GM18868 (cell line): ENCODE results near the gene SLC1A7.

Source experiments
- ATAC-seq: cut with Tn5 transposase; IDR thresholded peaks from one replicate; pipeline ENCODE4 v1.9.1; 2021; ENCODE audit warnings: mild to moderate bottlenecking, moderate library complexity; ENCODE audit not compliant: unreplicated experiment

The SLC1A7 gene

DNA sequence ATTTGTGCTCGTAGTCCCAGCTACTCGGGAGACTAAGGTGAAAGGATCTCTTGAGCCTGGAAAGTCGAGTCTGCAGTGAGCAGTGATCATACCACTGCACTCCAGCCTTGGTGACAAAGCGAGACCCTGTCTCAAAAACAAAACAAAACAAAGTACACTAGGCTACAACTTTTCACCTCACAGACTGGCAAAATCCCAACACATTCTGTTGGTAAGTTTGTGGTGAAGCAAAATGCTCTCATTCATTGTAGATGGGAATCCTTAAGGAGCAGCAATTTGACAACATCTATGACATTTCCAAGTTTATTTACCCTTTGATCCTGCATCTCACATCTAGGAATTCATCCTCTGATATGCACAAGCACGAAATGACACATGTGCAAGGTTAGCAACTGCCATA is 20.2 kb upstream of the SLC1A7 start:
- no peak for ATAC-seq

DNA sequence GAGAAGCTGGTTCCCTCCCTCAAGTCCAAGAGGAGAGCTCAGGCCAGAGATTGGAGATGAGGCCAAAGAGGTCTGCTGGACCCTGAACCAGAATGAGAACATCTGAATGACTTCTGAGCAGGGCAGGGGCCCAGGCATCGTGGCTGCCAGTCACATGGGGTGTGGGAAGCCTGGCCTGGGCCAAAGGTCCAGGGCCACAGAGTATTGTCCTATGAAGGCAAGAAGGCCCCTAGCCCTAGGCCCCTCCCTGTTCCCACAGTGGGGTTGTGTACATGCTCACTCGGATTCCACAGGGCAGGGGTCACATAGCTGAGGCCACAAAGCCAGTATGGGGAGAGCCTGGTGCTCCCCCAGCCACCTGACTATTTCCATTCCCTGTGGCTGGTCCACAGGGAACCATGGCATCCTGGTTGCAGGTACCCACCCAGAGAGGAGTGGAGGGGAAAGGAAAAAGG is 18.5 kb upstream of the SLC1A7 start:
- ATAC-seq, result no peak

DNA sequence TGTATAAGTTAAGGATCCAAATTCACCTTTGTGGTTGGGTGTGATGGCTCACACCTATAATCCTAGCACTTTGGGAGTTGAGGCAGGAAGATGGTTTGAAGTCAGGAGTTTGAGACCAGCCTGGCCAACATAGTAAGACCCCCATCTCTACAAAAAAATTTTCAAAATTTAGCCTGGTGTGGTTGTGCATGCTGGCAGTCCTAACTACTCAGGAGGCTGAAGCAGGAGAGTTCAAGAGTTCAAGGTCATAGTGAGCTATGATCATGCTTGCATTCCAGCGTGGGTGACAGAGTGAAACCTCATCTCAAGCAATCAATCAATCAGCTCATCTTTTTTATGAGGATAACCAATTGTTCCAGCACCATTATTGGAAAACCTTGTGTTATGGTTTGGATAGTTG is 16.5 kb upstream of the SLC1A7 start:
- ATAC-seq, result no peak

DNA sequence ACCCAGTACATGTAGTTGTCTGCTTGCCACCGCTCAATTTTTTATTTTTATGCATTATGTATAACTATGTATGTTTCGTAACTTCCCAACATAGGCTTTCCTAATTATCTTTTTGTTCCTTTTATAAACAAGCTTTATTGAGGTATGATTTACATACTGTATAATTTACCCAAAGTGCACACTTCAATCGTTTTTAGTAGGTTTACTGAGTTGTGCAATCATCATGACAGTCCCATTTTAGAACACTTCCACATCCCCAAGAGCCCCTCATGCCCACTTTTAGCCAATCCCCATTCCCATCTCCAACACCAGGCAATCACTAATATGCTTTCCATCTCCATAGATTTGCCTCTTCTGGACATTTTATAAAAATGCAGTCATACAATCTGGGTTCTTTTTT is 14.3 kb upstream of the SLC1A7 start:
- no peak for ATAC-seq

DNA sequence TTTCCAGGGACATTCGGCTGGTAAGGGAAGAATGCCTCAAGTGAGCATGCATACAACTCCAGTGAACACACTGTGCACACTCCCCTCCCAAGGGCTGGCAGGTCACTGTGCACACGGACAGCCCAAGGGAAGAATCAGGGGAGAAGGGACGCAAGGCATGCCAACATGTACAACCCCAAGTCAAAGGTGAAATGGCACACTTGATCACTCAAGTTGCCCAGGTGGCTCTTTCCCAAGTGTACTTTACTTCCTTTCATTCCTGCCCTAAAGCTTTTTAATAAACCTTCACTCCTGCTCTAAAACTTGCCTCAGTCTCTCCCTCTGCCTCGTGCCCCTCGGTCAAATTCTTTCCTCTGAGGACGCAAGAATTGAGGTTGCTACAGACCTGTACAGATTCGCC is 13.5 kb upstream of the SLC1A7 start:
- no peak for ATAC-seq

DNA sequence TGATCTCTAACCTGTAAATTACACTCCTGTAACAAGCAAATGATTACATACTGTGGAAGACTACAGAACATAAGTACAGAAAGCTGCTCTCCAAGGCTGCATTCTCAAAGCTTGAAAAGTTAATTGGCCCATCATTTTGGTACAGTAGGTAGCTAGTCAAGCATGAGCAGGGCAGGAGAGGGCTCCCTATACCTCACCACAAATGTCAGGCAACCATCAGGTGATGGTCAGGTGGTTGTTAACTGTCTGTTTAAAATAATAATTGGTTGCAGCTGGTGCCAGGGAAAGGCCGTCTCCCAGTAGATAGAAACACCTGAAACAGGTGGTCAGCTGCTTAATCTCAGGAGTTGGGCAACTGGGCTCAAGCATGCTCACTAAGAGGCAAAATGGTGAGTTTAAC is 13.1 kb upstream of the SLC1A7 start:
- no peak for ATAC-seq

DNA sequence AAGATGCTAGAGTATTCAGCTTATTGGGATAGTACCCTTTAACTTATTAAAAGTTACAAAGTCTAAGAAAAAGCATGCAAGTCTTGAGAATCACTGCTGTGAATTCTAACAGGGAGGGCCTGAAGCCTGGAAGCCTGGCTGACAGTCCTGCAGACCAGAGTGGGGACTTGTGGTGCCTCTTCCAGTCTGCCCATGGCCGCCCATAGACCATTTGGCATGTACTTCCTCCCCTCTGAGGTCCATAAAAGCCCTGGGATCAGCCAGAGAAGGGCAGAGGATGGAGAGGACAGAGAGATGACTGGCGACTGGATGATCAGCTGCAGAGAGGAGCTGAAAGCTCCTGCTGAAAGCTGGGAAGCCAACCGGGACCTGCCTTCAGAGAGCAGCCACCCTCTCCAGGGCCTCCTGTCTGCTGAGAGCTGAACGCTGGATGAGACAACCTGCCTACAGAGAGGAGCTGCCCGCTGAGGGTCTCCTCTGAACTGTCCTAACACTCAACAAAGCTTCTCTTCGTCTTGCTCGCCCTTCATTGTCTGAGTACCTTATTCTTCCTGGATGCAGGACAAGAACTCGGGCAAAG is 12.5 kb upstream of the SLC1A7 start:
- ATAC-seq, result no peak

DNA sequence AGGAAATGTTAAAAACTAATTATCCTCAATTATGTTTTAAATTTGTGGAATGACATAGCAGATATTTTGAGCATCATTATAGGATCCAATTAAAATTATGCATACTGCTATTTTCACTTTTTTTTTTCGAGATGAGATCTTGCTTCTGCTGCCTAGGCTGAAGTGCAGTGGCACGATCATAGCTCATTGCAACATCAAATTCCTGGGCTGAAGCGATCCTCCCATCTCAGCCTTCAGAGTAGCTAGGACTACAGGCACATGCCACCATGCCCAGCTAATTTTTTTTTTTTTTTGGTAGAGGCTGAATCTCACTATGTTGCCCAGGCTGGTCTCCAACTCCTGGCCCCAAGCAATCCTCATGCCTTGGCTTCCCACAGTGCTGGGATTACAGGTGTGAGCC is 11.3 kb upstream of the SLC1A7 start:
- ATAC-seq, result no peak

DNA sequence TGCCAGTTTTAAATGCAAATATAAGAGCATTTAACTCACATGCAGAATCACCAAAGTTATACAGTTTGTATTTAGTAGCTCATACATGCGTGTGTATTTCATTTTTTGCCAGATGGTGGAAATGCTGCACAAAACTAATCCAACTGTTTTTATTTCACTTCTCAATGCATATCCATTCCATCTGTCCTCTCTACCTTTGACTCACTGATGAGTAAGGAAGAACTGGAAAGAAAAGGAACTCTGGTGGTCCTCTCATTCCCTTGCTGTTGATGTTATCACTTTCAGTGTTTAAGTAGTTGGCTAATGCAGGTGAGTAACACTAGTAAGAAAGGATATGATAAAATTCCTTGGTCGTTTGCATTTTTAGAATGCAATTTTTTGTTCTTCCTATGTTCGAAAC is 5.7 kb upstream of the SLC1A7 start:
- no peak for ATAC-seq

DNA sequence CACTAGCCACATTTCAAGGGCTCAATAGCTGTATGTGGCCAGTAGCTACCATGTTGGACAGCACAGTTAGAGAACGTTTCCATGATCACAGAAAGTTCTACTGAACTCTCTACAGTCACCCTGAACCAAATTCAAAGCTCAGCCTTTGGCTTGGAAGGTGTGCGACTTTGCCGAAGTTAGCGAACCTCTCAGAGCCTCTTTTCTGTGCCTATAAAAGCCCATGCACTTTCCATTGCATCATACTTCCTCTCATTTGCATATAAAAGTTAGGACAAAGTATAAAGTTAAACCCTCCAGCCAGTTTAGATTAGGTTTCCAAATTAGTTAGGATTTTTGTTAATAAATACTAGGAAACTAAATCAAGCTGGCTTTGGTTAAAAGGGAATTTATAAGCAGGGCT is 4.7 kb upstream of the SLC1A7 start:
- no peak for ATAC-seq

DNA sequence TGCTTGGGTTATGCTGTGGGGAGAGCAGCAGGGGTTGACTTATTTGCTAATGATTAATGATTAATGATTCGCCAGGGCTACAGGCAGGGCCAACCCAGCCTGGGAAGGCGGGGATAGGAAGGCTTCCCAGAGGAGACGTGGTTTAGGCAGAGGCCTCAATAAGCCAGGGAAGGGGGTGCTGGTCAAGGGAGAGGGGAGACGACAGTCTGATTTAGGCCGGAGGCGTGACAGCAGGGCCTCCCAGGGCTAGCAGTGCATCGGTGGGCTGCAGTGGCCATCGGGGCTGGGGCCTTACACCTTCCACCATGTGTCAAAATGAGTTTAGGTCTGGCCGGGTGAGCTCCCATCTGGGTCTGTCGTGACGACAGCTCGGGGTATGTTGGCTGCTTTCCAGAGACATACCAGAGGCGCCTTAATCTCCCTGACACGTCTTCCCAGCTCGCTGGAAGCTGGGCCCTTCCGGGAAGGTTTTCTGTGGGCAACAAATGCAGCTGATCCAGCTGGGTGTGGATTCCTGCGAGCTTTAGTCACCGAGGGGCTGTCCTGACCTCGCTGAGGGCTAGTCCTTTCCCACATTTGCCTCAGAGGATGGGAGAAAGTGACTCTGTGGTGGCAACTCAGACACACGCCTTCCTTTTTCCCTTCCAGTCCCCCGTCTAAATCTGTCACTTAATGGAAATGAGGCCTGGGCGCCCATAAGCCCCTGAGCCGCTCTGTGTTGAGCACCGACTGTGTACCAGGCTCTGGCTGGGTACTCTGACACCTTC is 3.7 kb upstream of the SLC1A7 start:
- ATAC-seq, result no peak

DNA sequence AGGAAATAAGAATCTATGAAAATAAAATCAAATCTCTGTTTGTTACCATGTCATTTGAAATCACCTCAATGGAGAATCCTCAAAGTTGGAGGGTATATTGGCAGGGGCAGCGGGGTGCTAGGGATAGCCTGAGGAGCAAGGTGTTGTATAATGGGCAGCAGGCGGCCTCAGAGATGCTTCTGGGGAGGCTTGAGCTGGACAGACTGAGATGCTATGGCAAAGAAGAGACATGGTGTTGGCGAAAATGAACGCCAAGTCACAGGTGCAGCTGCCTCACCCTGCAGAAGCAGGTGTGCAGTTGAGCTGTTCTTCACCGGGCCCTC is 3.1 kb upstream of the SLC1A7 start:
- ATAC-seq, result no peak

DNA sequence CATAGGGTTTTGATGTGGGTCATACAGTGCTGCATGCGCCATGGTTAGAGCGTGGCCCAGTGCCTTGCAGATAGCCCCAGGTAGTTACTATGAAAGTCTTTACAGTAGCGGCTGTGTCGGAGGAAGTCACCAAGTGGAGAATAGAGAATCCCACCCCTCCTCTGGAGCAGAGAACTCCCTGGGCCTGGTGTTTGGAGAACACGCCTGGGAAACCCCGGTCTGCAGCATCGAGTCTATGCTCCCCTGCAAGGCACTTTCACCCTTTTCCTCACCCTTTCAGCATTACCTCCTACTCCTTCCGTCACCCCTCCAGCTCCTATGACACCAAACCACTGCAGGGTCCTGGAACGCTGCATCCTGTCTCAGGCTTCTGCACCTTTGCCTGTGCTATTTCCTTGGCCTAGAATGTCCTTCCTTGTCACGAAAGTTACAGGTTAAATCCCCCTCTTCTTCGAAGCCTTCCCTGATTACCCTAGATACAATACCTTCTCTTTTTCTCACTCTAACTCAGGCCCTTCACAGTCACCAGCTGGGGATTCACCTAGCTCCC is 2.7 kb upstream of the SLC1A7 start:
- no peak for ATAC-seq

DNA sequence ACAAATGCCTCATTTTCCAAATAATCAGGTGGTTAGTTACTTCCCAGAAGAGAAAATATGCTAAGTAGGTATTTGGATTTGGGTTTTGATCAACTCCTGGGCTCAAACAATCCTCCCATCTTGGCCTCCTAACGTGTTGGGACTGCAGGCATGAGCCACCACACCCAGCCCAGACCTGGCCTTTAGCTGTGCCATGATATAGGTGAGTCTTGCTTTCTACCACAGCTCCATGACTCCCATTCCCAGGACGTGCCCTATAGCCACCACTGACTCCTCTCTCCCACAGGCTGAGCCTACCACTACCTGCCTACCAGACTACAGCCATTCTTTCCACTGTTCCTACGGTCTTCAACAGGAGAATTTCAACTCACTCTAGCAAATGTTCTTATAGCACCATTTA is 1.8 kb upstream of the SLC1A7 start:
- no peak for ATAC-seq

DNA sequence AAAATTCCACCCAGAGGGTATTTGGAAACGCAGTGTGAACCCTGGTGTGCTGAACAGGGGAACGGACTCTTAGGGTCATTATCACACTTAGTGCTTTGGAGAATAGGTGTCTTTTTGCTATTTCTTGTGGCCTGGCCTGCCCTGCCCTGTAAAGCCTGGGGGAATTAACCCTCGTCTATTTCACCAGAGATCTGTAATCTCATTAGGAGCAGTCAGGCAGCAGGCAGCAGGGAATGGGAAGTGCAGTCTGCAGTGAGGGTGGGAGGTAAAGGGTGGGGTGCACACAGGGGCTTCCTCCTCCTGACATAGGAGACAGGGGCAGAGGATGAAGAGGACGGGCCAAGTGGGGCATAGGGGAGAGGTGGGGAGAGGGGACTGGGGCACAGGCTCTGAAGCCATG is 1.1 kb upstream of the SLC1A7 start:
- no peak for ATAC-seq

DNA sequence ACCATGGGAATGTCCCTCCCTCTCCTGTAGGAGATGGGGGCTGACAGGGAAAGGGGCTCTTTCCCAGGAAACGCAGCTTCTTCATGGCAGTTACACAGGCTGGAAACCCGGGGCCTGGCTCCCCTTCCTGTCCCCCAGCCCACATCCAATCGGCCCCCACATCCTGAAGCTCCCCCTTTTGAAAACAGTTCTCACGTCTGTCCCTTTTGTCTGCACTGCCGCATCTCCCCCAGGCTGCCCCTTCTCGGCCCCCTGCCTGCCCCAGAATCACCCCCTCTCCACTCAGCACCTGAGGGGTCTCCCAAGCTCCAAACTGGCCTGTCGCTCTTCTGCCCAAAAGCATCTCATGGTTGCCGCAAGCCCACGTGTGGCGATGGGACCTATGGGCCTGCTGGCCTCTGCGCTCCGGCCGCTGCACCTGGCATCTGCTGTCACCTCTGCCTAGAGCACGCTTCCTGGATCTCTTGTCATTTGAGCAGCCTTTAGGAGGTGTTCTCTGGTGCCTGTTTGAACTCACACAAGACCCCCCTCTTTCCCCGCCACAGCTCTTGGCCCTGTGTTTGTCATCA is 867 bp downstream of the SLC1A7 start:
- no peak for ATAC-seq

DNA sequence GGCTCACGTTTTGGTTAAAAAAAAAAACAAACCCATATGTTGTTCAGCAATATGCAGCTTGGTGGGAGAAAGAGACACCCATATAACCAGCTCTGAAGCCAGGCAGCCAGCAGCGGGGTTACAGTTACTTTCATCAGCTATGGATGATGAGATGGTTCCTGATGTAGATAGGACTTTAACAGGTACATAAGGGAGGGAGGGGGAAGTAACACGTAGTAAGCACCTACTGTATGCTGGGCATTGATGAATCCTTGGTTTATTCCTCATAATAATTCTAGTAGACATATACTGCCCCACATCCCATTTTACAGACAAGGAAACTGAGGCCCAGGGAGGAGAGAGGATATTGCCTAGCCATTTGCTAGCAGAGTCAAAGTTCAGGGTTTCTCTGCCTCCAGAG is 2.0 kb downstream of the SLC1A7 start:
- no peak for ATAC-seq

DNA sequence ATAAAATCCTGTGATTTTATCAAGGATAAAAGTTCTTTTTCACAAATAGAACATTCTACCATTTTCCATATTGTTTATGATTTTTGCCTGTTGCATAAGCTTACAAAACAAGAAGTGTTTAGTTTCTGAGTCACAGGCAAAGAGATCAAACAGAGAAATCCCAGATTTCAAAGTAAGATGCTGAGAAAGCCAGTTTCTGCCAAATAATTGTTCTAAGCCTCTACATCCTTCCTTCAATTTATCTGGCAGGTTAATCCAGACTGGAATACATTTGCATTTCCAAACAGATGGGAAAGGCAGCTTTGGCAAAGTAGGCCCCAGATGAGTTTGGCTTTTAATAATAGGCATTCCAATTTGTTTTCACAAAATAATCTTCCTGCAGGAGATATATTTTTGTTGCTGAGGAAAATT is 2.5 kb downstream of the SLC1A7 start:
- ATAC-seq, result no peak

DNA sequence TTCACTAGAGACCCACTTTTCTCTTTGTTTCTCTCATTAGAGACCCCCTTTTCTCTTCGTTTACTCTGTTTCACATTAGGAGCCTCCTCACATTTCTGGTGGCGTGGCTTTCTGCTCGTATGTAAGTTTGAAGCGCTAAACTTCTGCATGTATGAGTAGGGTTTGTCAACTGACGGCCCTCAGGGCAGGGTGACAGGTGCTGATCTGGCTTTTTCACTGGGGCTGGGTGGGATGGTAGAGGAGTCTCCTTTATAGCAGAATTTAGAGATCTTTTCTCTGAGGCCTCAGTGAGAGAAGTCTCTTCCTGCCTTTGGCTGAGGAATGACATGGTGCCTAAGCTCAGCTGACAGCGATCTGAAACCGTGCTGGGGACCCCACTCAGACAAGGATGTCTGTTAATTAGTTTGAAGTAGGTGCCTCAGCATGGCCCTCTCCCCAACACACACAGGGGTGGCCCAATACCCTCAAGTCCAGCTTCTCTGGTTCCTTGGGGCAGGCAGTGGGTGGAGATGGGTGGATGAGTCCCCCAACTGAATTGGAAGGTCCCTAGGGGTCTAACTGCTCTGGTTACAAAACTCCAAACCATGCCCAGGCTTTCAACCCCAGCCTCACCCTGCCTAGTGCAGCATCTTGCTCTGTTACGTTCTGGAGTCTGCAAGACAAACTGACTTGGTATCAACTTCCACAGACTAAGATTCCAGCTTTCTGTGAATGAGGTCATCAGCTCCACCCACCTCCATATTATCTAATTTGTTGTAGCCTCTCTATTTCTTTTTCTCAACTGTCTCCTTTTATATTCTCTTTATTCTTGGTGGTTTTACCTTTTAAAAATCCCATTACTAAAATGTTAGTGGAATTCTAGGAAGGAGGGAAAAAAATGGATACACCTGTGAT is 3.2 kb downstream of the SLC1A7 start:
- ATAC-seq, result no peak

DNA sequence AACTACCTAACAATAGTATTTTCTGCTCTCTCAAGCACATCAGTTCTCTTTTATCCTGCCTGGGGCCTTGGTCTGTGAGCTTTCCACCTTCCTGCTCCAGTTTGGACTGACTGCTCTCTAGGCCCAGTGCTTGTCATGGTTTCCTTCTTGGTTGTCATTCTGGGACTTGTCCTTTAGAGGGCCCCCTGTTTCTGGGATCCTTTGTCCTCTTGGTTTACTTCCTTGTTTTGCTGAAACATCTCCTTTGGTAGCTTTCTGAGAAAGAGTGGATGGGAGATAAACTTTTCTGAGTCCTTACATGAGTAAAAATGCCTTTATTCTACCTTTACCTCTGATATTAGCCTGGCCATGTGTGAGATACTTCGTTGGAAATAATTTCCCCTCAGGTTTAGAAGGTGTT is 4.7 kb downstream of the SLC1A7 start:
- ATAC-seq, result no peak

DNA sequence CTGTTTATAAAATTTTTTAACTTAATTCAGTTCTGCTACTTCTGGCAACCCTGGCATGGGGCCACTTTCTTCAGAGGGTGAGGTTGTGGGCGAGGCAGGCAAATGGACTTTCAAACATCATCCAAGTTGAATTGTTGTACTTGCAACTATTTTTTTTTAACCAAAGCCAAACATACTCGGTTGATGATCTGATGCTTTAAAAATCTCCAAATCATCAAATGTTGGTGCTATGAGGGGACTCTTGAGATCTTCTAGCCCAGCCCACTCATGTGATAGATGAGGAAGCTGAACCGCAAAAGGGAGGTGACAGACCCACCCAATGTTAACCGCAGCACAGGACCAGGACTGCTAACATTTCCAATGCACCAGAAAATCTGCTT is 6.7 kb downstream of the SLC1A7 start:
- no peak for ATAC-seq
